Adrenal gland (tissue), 5 donors: ENCODE data around the gene ZNF425.

Experiments
- CTCF ChIP-seq, 6 experiments: fragments of 450-650 bp in 4 of 6; fragments of 200-600 bp in 2 of 6; sonication (generic) in 1 of 6; IDR thresholded peaks; 1 replicate in 5 of 6; 2 replicates in 1 of 6; pipeline versions ENCODE4 v1.5.1 to v1.8.0; 2016 to 2021; ENCODE audit warnings: antibody characterized with exemption in 6 of 6, mild to moderate bottlenecking in 2 of 6, moderate library complexity in 1 of 6
- POLR2A ChIP-seq, 2 donors: fragments of 450-650 bp; IDR thresholded peaks; one replicate each; pipeline ENCODE4 v1.6.1; 2017; ENCODE audit warnings: antibody characterized with exemption in 2 of 2, mild to moderate bottlenecking in 2 of 2, moderate library complexity in 1 of 2
- donor health status: DM: no; HTN: no; CAD: no.

GRCh38 chr7:149067869-149068268, 58.3 kb downstream of the ZNF425 start:
- TF ChIP-seq CTCF (IDR thresholded peaks at IDR 0.05) (no peak), POLR2A (IDR thresholded peaks at IDR 0.05) (no peak)
